Stimulated activated CD4-positive, alpha-beta T cell treated with anti-CD3 and anti-CD28 coated beads, Interleukin-12 subunit alpha, Interleukin-12 subunit beta, amount 100 ng/mL, for 4 hours (primary cell): Measurements from ENCODE around the gene CRYGB.

Experiments
- DNase-seq: peaks from one replicate; pipeline ENCODE4 v3.0.0-alpha.2; 2020

Gene CRYGB, protein sequence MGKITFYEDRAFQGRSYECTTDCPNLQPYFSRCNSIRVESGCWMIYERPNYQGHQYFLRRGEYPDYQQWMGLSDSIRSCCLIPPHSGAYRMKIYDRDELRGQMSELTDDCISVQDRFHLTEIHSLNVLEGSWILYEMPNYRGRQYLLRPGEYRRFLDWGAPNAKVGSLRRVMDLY

DNA sequence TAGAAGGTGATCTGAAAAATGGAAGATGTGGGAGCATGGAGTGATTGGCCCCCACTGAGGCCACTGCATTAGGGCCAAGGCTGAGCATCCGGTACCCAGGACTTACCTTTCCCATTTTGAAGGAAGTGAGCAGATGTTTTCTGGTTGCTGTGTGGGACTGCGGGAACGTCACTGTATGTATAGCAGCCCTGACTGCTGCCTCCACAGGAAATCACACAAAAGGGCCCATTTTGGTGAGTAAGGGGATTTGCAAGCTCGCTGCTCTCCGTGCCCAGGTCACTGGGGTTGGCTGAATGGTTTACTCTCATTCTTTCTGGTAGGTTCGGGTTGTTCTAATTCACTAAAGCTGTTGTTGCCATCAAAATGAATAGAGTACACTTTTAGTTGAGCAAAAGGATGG, at the start of gene CRYGB:
Gene CRYGB, minus strand, starts transcription at position 153 of the 400 bp plus-strand sequence. Its CDS starts 38 bp downstream, at position 115.
- no peak for DNase-seq

DNA sequence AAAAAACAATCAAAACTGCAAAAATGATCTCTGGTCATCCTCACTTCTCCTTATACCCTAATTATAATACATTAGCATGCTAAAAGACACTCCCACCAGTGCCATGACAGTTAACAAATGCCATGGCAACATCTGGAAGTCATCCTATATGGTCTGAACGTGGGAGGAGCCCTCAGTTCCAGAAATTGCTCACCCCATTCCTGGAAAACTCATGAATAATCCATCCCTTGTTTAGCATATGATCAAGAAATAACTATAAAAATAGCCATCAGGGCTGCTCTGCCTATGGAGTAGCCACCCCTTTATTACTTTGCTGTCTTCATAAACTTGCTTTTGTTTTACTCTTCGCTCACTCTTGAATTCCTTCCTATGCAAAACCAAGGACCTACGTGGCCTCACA, 49.6 kb upstream of the CRYGB start:
- DNase-seq: no peak

DNA sequence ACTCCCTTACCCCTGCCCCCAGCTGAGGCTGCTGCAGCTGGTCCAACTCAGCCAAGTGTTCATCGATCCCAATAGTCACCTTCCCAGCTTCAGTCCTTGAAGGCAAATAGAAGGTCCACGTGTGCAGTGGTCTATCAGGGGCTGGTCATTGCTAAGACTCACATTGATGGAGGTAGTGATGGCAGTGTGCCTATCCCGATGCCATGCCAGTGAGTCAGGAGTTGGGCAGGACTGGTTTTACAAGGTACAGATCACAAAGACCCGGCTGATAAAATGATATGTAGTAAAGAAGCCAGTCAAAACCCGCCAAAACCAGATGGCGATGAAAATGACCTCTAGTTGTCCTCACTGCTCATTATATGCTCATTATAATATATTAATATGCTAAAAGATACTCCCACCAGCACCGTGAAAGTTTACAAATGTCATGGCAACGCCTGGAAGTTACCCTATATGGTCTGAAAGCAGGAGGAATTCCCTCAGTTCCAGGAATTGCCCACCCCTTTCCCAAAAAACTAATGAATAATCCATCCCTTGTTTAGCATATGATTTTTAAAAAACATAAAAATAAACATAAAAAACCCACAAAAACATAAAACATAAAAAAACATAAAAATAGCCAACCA, 46.8 kb upstream of the CRYGB start:
- DNase-seq: no peak

DNA sequence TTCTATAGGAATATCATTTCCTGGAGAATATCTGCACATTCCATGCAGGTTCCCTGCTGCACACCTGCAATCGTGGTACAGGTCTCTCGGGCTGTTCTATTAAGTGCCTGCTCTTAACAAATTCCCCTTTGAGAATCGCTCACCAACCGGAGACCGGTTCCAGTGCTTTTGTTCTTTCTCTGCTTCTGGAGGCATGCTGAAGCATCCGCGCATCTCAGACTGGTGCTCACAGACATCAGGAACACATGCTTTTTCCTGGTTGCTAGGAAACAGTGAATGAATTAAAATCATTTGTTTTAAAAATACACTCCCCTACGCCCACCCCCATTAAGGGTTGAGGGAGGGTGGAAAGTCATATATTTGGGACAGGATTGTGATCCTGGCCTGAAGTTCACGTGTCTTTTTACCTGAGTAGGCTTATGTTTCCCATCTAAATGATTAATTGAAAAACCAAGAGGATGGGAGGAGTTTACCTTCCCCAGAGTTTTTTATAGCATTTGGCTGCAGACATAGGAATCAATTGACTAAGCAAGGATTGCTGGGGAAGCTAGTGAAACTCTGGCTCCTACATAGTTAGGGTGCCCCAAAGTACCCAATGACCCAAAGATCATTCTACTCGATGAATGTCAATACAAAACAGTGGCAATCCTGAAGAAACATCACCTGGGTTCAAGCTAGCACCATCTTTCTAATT, 44.0 kb upstream of the CRYGB start, which contains the start of gene C2orf80:
Gene C2orf80, minus strand, starts transcription at position 221 of the 694 bp plus-strand sequence. CDS start 3,044 bp downstream, outside the sequence.
- no peak for DNase-seq

DNA sequence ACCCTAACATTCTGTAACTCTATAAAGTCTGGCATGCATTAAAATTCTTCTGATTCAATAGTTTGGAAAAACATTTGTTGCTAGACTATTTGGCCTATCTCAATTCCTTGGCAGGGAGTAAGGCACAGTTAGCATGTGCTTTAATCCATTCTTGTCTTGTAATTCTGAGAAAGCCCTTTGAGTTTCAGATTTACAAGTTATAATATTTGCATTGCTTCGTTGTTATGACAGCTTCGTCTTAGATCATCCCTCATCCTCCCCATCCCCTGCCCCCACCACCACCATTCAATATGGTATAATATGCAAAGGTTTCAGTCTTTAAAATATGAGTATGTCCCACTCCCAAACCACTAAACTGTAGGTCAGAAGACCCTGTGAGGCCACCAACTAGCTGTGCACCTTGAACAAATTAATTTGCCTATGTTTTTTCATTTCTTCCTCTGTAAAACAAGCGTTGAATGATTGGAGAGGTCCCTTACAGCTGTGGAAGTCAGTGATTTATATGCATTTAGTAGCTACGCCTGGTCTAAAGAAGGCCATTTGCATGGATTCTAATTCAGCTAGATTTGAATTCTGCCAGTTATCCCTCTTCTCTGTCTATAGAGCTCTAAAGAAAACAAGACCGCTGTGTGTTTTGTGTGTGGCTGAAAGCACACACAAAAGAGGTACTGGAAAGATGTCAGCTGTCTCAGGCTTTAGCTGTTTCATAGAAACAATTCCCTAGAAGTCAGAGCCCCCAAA, 43.3 kb upstream of the CRYGB start:
- no peak for DNase-seq

DNA sequence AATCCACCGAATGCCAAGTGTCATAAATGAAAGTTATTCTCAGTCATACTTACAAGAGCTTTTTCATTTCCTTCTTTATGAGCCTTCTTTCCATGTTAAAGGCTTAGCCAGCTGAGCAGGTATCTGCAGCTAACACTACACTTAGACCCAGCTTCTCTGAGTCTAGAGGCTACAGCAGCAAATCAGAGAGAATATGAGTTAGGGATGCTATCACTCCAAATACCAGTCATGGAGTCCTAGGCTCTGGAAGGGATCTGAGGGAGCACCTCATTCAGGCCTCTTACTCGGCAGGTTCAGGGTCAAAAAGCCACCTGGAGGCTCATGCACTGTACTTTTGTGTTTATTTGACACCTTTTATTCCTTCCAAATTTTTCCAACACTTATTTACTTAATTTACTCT, 40.9 kb upstream of the CRYGB start:
- no peak for DNase-seq

DNA sequence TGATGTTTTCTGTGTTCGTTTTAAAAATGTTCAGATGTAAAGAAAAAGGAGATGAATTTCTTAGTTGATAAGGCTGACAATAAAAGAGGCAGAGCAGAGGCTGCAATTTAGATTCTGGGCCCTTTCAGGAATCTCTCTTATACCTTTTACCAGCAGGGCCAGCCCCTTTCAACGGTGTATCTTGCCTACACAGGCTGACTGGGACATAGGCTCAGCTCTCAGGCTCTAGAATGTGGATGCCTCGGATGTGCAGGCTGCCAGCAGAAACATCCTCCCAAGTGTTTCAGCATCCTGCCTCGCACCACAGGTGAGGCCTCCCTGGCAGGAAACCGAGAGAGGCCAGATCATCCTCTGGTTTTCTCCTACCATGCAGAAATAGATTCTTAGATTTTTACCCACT, 40.5 kb upstream of the CRYGB start:
- DNase-seq: no peak

DNA sequence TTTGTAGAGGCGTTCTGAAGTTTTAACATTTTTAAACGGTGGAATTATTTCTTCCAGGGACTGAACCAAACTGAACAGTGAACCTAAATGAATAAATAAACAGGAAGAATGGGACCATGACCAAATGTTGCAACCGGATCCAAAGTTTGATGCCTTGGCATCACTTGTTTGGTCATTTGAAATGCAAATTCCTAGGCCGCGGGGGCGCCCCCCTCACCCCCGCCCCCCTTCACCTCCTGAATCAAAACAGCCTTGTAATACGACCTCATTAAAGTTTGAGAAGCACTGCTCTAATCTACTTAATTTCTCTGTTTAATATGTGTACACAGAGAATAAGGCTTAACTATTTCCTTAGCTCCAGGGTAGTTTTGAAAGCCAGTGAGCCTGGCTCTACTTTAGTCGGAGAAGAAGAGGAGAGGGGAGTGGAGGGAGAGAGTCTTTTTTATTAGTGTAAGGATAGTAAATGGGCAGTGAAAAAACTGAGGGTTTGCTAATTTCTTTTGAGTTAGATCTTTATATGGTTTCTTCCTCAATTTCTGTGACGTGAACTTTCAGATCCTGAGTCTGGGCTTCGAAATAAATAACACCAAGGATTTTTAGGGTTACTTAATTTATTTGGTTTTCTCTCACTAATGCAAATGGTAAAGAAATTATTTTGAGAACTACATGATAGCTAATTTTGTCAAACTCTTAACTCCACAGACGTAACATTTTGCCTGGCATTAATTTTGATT, 38.2 kb upstream of the CRYGB start:
- DNase-seq: no peak

DNA sequence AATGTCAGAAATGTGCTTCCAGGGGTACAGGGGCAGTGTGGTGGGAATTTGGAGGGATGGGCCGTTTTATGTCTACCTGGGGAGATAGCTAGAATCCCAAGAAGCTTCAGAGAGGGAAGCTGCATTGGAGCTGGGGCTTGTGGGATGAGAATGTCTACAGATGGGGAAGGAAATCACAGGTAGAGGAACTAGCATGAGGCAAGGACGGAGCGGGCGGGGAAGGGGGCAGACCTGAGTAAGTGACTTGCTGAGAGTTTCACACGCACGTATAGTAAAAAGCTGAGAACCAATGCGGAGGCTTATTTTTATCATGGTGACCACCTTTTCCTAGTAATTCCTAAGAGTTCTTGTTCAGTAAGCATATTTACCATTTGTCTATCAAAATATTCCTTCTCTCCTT, 37.6 kb upstream of the CRYGB start:
- DNase-seq: no peak

DNA sequence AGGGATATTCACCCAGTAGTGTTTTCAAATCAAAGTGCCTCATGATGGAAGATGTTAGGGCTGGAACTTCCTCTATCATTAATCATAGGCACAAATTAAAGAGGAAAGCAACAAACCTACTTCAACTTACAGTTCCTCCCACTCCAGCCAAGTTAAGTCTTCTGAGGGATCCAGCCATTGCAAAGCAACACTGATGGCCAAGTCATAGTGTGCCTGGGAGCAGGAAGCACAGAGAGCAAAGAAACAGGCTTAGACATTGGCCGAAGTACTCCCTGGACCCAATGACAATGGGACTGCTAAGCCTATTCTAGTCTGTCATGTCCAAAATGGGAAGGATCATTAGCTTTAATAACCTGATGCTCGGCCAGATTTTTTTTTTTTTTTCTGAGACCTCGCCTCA, 36.9 kb upstream of the CRYGB start:
- no peak for DNase-seq

DNA sequence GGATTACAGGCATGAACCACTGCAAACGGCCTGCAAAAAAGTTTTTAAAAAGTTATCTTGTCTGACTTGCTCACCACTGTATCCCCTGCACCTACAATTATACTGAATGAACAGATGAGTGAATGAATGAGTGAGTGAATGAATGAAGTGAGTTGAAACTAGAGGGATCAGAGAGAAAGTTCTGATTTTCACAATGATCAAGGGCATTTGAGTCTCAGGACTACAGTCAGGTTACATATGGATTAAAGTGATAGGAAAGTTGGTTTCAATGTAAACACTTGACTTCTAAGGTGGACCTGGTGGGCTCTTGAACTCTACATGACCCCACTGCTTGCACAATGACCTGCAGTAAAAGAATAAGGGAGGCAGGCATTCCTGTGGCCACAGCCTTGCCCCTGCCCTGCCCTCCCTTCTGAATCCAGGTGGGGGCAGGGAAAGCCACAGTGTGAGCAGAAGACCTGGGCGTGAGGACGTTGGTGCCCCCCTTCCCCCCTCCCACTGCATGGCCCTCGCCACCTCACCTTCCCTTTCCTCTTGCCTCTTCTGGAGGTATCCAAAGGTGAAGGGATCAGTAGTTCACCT, 33.2 kb upstream of the CRYGB start:
- DNase-seq: no peak

DNA sequence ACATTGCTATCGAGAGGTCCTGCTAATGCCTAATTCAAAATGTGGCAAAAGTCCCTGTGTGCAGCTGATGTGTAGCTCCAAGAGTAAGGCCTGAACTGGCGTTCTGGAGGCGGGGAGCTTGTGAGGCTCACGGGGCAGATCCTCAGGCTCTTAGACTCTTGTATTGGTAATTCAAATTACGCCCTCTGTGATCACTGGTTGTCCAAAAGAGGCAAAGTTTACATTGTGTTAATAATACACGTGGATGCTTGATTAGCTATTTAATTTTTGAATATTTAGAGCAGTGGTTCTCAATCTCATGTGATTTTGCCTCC, 29.8 kb upstream of the CRYGB start:
- no peak for DNase-seq

DNA sequence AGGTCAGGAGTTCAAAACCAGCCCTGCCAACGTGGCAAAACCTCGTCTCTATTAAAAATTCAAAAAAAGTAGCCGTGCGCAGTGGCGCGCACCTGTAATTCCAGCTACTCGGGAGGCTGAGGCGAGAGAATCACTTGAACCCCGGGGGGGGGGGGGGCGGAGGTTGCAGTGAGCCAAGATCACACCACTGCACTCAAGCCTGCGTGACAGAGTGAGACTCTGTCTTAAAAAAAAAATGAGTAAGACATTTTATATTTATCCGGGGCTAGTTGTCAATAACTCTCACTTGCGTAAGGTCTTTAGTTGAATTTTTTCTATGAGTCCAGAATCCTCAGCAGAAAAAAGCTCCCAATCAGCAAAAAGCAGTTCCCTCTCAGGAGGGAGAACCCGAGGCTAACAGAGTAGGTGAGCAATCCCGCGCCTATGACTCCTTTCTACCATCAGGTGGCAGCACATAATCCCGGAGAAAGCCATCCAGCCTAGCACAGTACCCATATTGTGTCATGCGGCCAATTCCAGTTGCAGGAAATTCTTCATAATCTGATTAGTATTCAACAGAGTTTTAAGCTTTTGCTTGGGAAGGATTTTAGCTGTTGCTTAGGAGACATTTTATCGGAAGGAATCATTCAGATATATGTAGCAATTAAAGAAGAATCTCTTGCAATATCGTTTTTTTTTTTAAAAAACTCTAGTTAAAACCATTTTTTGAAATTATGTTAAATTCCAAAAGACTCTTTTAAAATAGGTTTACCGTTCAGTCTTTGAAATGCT, 29.3 kb upstream of the CRYGB start:
- DNase-seq: peak; percentile 42

DNA sequence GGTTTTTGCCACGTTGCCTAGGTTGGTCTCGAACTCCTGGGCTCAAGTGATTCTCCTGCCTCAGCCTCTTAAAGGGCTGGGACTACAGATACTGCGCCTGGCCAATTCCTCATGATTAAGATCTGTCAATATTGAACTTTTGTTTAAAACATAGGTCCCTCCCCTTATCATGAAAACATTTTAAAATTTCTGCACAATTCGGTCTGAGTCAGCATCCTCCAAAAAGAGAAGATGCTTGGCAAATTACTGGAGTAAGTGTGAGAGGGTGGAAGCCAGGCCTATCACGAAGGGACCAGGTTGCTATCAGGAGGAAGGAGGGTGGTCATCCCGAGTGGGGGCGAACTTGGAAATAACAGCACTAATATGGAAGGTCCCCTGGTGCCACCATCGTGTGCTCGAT, 28.2 kb upstream of the CRYGB start:
- no peak for DNase-seq

DNA sequence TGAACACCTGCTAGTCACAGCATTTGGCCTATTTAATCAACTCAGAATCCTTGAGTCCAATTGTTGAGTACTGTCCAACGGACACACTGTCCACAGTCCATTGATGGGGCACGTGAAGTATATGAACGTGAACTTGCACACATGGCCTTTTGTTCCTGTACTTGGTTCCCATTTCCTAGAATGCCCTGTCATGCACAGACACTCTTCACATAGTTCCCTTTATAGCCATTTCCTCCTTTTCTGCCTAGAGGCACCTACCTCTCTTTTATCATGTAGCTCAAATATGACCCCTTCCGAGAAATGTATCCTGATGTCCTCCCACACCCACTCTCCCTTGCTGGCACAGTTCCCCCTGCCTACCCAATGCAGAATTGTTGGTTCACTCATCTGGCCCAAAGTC, 26.2 kb upstream of the CRYGB start:
- no peak for DNase-seq

DNA sequence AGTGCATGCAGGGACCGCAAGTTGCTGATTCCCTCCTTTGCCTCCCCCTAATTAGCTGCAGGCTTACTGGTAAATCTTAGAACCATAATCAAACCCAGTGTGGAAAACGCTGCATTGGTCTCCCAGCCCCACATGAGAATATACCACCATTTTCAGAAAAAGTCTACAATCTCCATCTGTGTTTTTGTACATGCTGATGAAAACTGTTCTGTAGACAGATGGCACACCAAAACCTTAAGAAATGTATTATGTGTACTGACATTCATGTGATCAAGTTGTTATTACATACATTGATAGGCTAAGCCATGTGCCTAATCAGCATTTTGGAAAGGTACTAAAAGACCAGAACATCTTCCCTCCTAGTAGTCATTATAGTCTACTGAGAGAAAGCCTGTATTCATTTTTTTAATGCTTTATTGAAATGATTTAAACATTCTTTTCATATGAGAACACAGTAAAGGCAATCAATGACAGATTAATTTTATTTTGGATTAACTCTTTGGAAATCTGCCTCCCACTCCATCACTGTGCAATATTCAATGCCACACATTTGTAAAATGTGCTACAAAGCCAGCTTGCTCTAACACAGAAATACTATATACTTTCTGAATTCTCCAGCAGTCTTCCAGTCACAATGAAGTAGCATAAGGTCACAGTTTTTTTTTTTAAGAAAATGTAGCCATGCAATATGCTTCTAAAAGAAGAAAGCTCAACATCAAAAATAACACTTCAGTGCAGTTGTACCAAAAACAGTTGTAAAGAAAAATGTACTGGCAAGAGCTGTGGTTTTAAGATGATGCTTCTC, 19.2 kb upstream of the CRYGB start:
- no peak for DNase-seq

DNA sequence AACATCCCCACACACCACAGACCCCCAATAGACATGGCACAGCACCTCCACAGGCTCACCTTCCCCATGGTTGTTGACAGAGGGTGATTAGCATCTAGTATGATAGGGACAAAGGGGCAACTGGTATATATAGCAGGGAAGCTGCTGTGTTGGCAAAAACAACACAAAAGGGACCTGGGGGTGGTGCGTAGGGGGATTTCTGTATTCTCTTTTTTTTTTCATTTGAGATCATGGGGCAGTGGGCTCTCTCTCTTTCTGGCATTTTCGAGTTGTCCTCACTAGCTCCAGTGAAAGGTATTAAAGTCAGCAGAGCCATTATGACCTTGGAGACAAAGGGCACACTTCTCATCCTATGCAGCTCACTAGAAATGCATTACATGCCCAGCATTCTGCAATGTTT, 17.5 kb upstream of the CRYGB start, which contains the start of gene CRYGA:
Gene CRYGA, minus strand, starts transcription at position 101 of the 400 bp plus-strand sequence. Its CDS starts 33 bp downstream, at position 68.
- DNase-seq: no peak

DNA sequence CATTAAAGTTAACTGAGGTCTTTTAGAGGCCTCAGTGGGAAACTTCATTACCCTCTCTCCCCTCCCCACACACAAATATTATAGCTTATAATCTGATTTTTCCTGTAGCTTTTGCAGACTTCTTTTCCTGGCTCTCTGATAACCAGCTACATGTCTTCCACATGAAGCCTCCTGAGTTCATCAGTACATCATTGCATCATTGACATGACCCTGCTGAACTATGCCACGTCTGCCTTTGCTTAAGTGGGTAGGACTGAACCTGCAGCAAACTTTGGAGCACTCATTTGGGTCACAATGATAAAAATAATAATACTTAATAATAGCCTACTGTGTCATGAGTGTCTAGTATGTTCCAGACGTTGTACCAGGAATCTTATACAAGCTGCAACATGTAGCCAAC, 10.5 kb upstream of the CRYGB start:
- DNase-seq: no peak

DNA sequence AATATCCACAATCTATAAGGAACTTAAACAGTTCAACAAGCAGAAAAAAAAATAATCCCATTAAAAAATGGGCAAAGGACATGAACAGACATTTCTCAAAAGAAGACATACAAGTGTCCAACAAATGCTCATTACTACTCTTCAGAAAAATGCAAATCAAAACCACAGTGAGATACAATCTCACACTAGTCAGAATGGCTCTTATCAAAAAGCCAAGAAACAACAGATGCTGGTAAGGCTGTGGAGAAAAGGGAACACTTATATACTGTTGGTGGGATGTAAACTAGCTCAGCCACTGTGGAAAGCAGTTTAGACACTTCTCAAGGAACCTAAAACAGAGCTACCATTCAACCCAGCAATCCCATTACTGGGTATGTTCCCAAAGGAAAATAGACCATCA, 7.2 kb upstream of the CRYGB start:
- no peak for DNase-seq

DNA sequence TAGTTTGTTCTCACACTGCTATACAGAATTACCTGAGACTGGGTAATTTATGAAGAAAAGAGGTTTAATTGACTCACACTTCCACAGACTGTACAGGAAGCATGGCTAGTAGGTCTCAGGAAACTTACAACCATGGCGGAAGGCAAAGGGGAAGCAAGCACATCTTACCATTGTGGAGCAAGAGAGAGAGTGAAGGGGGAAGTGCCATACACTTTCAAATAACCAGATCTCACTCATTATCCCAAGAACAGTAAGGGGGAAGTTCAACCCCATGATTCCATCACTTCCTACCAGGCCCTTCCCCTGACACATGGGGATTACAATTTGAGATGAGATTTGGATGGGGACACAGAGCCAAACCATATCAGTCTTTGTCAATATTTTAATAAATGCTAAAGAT, 5.0 kb upstream of the CRYGB start:
- no peak for DNase-seq

DNA sequence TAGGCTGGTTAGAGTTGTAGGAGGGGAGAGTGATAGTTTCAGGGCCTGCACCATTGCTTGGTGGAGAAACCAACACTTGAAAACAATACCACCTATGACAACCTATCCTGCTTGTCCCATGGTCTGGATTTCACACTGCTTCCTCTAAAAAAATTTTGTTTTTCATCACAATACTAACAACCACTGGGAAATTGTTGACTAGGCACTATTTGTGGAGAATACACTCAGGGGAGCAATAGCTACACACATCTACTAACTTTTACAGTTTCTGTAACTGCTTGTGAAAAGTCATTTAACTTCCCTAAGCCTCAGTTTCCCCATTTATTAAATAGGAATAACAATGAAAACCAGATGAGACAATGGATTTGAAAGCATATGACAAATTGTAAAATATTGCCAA, 4.1 kb upstream of the CRYGB start:
- no peak for DNase-seq
